H9 (cell line): Measurements from ENCODE around the gene PRKAR2A. TPM values are rescaled to one million over a fixed set of nuclear protein-coding genes. Genes with fewer than 3 reads are reported as not detected.

ENCODE experiments used
- DNase-seq: peaks from one replicate; pipeline ENCODE4 v3.0.0-alpha.2; 2017
- H2AFZ ChIP-seq: one replicate; pipeline ENCODE4 v1.6.1; 2013; ENCODE audit warnings: mild to moderate bottlenecking, low read length, control low read depth, moderate library complexity
- H2AK5ac ChIP-seq: 2 replicates; pipeline ENCODE4 v1.6.1; 2013; ENCODE audit warnings: low read length, control low read depth, mixed read lengths; ENCODE audit not compliant: insufficient read length
- H2BK120ac ChIP-seq: one replicate; pipeline ENCODE4 v1.6.1; 2013; ENCODE audit warnings: low read depth, mild to moderate bottlenecking, low read length, control low read depth, inconsistent platforms; ENCODE audit not compliant: poor library complexity, severe bottlenecking
- H2BK12ac ChIP-seq: 2 replicates; pipeline ENCODE4 v1.6.1; 2013; ENCODE audit warnings: low read length, control low read depth, mixed read lengths, low read depth; ENCODE audit not compliant: insufficient read length
- H2BK15ac ChIP-seq: 2 replicates; pipeline ENCODE4 v1.6.1; 2013; ENCODE audit warnings: low read depth, low read length, control low read depth
- H2BK20ac ChIP-seq: one replicate; pipeline ENCODE4 v1.6.1; 2013; ENCODE audit warnings: low read depth, mild to moderate bottlenecking, low read length, control low read depth, inconsistent platforms; ENCODE audit not compliant: poor library complexity, severe bottlenecking
- H2BK5ac ChIP-seq: 2 replicates; pipeline ENCODE4 v1.6.1; 2013; ENCODE audit warnings: low read length, control low read depth, mixed read lengths; ENCODE audit not compliant: insufficient read length
- H3K14ac ChIP-seq: 2 replicates; pipeline ENCODE4 v1.6.1; 2013; ENCODE audit warnings: low read length, control low read depth; ENCODE audit not compliant: insufficient read depth
- H3K18ac ChIP-seq: 2 replicates; pipeline ENCODE4 v1.6.1; 2013; ENCODE audit warnings: low read depth, mild to moderate bottlenecking, mixed read lengths, low read length, control low read depth; ENCODE audit not compliant: insufficient read length
- H3K23ac ChIP-seq: 2 replicates; pipeline ENCODE4 v1.6.1; 2013; ENCODE audit warnings: low read length, control low read depth, mixed read lengths, low read depth; ENCODE audit not compliant: insufficient read length
- H3K23me2 ChIP-seq: 2 replicates; pipeline ENCODE4 v1.6.1; 2013; ENCODE audit warnings: low read depth, mild to moderate bottlenecking, mixed read lengths, low read length, control low read depth; ENCODE audit not compliant: insufficient read length, poor library complexity, severe bottlenecking
- H3K27ac ChIP-seq: 2 replicates; pipeline ENCODE4 v1.5.1; 2013; ENCODE audit warnings: low read length, control low read depth, mixed read lengths, low read depth; ENCODE audit not compliant: insufficient read length
- H3K27me3 ChIP-seq: 2 replicates; pipeline ENCODE4 v1.6.1; 2013; ENCODE audit warnings: low read length, control low read depth, inconsistent platforms; ENCODE audit not compliant: insufficient read depth
- H3K4ac ChIP-seq: 2 replicates; pipeline ENCODE4 v1.6.1; 2013; ENCODE audit warnings: low read depth, mild to moderate bottlenecking, control low read depth, inconsistent platforms, low read length, moderate library complexity
- H3K4me1 ChIP-seq: 2 replicates; pipeline ENCODE4 v1.6.1; 2013; ENCODE audit warnings: low read length, control low read depth, inconsistent platforms; ENCODE audit not compliant: insufficient read depth
- H3K4me2 ChIP-seq: 2 replicates; pipeline ENCODE4 v1.6.1; 2013; ENCODE audit warnings: low read length, control low read depth, mixed read lengths; ENCODE audit not compliant: insufficient read length, insufficient read depth
- H3K56ac ChIP-seq: 2 replicates; pipeline ENCODE4 v1.6.1; 2013; ENCODE audit warnings: low read depth, mild to moderate bottlenecking, mixed read lengths, low read length, control low read depth; ENCODE audit not compliant: insufficient read length
- H3K79me1 ChIP-seq: 2 replicates; pipeline ENCODE4 v1.6.1; 2013; ENCODE audit warnings: low read depth, mild to moderate bottlenecking, moderate library complexity, low read length, control low read depth, inconsistent platforms; ENCODE audit not compliant: insufficient read depth, poor library complexity, severe bottlenecking
- H3K79me2 ChIP-seq: 2 replicates; pipeline ENCODE4 v1.6.1; 2013; ENCODE audit warnings: low read length, control low read depth, inconsistent platforms; ENCODE audit not compliant: insufficient read depth
- H3K9ac ChIP-seq: 2 replicates; pipeline ENCODE4 v1.6.1; 2013; ENCODE audit warnings: low read length, control low read depth, mixed read lengths; ENCODE audit not compliant: insufficient read length; ENCODE audit errors: extremely low read depth
- H3K9me3 ChIP-seq: one replicate; pipeline ENCODE4 v1.6.1; 2013; ENCODE audit warnings: low read depth, low read length, inconsistent platforms; ENCODE audit not compliant: control insufficient read depth
- H3T11ph ChIP-seq: one replicate; pipeline ENCODE4 v1.6.1; 2013; ENCODE audit warnings: mild to moderate bottlenecking, low read length, control low read depth, inconsistent platforms
- H4K20me1 ChIP-seq: one replicate; pipeline ENCODE4 v1.6.1; 2013; ENCODE audit not compliant: control insufficient read depth, insufficient read length, insufficient read depth
- H4K5ac ChIP-seq: 2 replicates; pipeline ENCODE4 v1.6.1; 2013; ENCODE audit warnings: low read depth, mild to moderate bottlenecking, mixed read lengths, low read length, control low read depth; ENCODE audit not compliant: insufficient read length
- H4K8ac ChIP-seq: replicated peaks from 2 replicates; pipeline ENCODE4 v1.6.1; 2013; ENCODE audit warnings: low read length, control low read depth, mixed read lengths, low read depth; ENCODE audit not compliant: insufficient read length
- H4K91ac ChIP-seq: 2 replicates; pipeline ENCODE4 v1.6.1; 2013; ENCODE audit warnings: low read depth, mild to moderate bottlenecking, moderate library complexity, mixed read lengths, low read length, control low read depth; ENCODE audit not compliant: insufficient read length
- H3K27ac Mint-ChIP-seq, 3 experiments: 2 replicates in 2 of 3; 3 replicates in 1 of 3; pipeline ENCODE4 v1.8.0; 2020 to 2021; ENCODE audit warnings: mixed read lengths in 3 of 3, mild to moderate bottlenecking in 1 of 3, moderate library complexity in 1 of 3
- H3K27me3 Mint-ChIP-seq: 2 replicates; pipeline ENCODE4 v1.8.0; 2021; ENCODE audit warnings: low read depth, mild to moderate bottlenecking, moderate library complexity, mixed read lengths
- H3K36me3 Mint-ChIP-seq, 3 experiments: 2 replicates in 2 of 3; 3 replicates in 1 of 3; pipeline ENCODE4 v1.8.0; 2020 to 2021; ENCODE audit warnings: low read depth in 3 of 3, mixed read lengths in 3 of 3; ENCODE audit not compliant: insufficient read depth in 1 of 3
- H3K4me1 Mint-ChIP-seq, 2 experiments: 2 replicates each; pipeline ENCODE4 v1.8.0; 2020; ENCODE audit warnings: mixed read lengths in 2 of 2
- H3K4me3 Mint-ChIP-seq, 2 experiments: 2 replicates in 1 of 2; 3 replicates in 1 of 2; pipeline ENCODE4 v1.8.0; 2020 to 2021; ENCODE audit warnings: mild to moderate bottlenecking in 2 of 2, mixed read lengths in 2 of 2, moderate library complexity in 1 of 2
- H3K9me3 Mint-ChIP-seq, 2 experiments: 2 replicates in 1 of 2; 3 replicates in 1 of 2; pipeline ENCODE4 v1.8.0; 2020; ENCODE audit warnings: mild to moderate bottlenecking in 2 of 2, mixed read lengths in 2 of 2, moderate library complexity in 1 of 2
- CTCF ChIP-seq: fragments of 200-600 bp; sonication (generic); conservative IDR thresholded peaks from 3 replicates; pipeline ENCODE4 v1.8.0; 2021; ENCODE audit warnings: antibody characterized with exemption, mild to moderate bottlenecking
- WGBS: extraction: QIAGEN DNeasy Blood & Tissue Kit; methylation state at CpG from one replicate; pipeline ENCODE4 v1.1.7; 2013; ENCODE audit warnings: missing lambda C conversion rate, low lambda C conversion rate, mixed read lengths; ENCODE audit not compliant: insufficient read length; ENCODE audit errors: extremely low coverage; 5-methylcytosine and 5-hydroxymethylcytosine counted together
- total RNA-seq: library from RNA; stranded (reverse); gene quantifications from 2 replicates; pipeline ENCODE4 v1.2.1, GENCODE V29; 2021

Gene PRKAR2A
- total RNA-seq, 1 experiment from 2014 or later: 39.1 TPM

- Histone ChIP-seq H3K18ac (no peak overlapping the region), H2BK5ac (no peak overlapping the region), H3K9ac (no peak overlapping the region), H4K20me1 (peaks cover 2% of the 10 kb centered on the region), H2AFZ (no peak overlapping the region), H3K14ac (no peak overlapping the region), H2BK12ac (no peak overlapping the region), H3K23me2 (no peaks in the 10 kb centered on the region), H3K4ac (no peak overlapping the region), H3T11ph (no peak overlapping the region), H4K5ac (no peak overlapping the region), H4K8ac (no peak overlapping the region), H3K9me3 (no peaks in the 10 kb centered on the region), H3K79me1 (peaks cover 5% of the 10 kb centered on the region), H2BK20ac (no peak overlapping the region), H2AK5ac (no peak overlapping the region), H3K27ac (no peak overlapping the region), H4K91ac (no peak overlapping the region), H3K56ac (no peak overlapping the region), H3K23ac (no peak overlapping the region), H3K4me1 (no peaks in the 10 kb centered on the region; the same call in 1 of the 2 replicates), H2BK15ac (no peak overlapping the region), H3K79me2 (peaks cover 49% of the 10 kb centered on the region; the same call in 1 of the 2 replicates), H3K4me2 (no peak overlapping the region), H3K27me3 (no peaks in the 10 kb centered on the region), H2BK120ac (no peak overlapping the region)
- DNase-seq: no peak
- Mint-ChIP-seq H3K36me3 (peaks cover 33 to 57% (median 46%) of the 10 kb centered on the region in 3 experiments; a peak in 6 of 7 replicates), H3K9me3 (no peaks in the 10 kb centered on the region), H3K4me1 (peaks cover 28 to 38% of the 10 kb centered on the region in 2 experiments), H3K27ac (0 out of 7 replicates have a peak overlapping the region, but pooled peaks of 1 of the 3 experiments have one; percentile 71), H3K4me3 (no peak overlapping the region), H3K27me3 (no peaks in the 10 kb centered on the region)
- no peak for TF ChIP-seq CTCF
- WGBS: no CpG with 5 or more reads among the region's 11 CpGs
Observed at GRCh38 chr3:48700731-48701405, 146.8 kb downstream of the PRKAR2A start.
